Activated naive CD4-positive, alpha-beta T cell treated with anti-CD3 and anti-CD28 coated beads for 36 hours (primary cell): ENCODE measurements around the gene SEC11C. TPM values are rescaled to one million over a fixed set of nuclear protein-coding genes. Genes with fewer than 3 reads are reported as not detected.

Experiments
- CTCF ChIA-PET: fragments of 350-600 bp; sonication (Branson Sonifier 250); formaldehyde crosslinking; loops from one replicate; lab custom pipeline; 2021; ENCODE audit warnings: antibody characterized with exemption; lab: Charles Lee
- DNase-seq: peaks from one replicate; pipeline ENCODE4 v3.0.0-alpha.2; 2020
- H3K27ac Mint-ChIP-seq: one replicate; pipeline ENCODE4 v1.8.0; 2021; ENCODE audit warnings: mild to moderate bottlenecking, mixed read lengths
- H3K27me3 Mint-ChIP-seq: one replicate; pipeline ENCODE4 v1.8.0; 2021; ENCODE audit warnings: low read depth, mixed read lengths
- H3K36me3 Mint-ChIP-seq: one replicate; pipeline ENCODE4 v1.8.0; 2021; ENCODE audit warnings: low read depth, mixed read lengths
- H3K4me1 Mint-ChIP-seq: one replicate; pipeline ENCODE4 v1.8.0; 2021; ENCODE audit warnings: low read depth, mixed read lengths
- H3K4me3 Mint-ChIP-seq: one replicate; pipeline ENCODE4 v1.8.0; 2021; ENCODE audit warnings: mild to moderate bottlenecking, moderate library complexity, mixed read lengths
- H3K9me3 Mint-ChIP-seq: one replicate; pipeline ENCODE4 v1.8.0; 2021; ENCODE audit warnings: mixed read lengths
- intact Hi-C: fragments of 100-400 bp; cut with micrococcal nuclease; formaldehyde crosslinking; loops from one replicate; pipeline ENCODE4 v1.15.1; 2023
- total RNA-seq, 2 experiments: library from RNA; stranded (reverse); gene quantifications; one replicate each; pipeline ENCODE4 v1.2.3, GENCODE V29; 2021

SEC11C gene
- 10 to 100 TPM; 45.0 to 46.7 TPM for total RNA-seq

DNA sequence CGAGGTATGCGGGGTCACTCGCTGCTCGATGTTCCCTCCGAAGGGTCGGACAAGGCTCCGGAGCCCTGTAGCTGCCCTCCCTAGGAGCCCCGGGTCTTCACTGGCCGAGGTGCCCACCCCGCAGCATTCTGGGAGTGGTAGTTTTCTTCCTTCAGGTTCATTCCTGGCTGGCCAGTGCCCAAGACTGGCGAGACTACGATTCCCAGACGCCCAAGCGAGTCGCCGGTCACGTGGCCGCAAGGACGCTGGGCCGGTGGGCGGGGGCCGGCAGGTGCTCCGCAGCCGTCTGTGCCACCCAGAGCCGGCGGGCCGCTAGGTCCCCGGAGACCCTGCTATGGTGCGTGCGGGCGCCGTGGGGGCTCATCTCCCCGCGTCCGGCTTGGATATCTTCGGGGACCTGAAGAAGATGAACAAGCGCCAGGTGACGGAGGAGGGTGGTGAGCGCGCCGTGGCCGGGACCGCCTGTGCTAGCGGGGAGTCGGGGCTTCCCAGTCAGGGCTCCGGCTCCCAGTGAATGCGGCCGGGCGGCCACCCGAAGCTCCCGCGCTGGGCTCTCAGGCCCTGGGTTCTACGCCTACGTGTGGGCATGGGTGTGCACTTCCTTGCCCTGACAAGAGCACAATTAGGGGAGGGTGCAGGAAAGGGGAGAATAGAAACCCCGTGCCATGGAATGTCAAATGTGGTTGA, at the start of gene SEC11C:
TSS of gene SEC11C (plus strand) at position 270 of the 687 bp plus-strand sequence. CDS start at position 335, 65 bp downstream.
- Mint-ChIP-seq H3K36me3 (no peaks in the 10 kb centered on the region), H3K4me1 (peaks cover 43% of the 10 kb centered on the region), H3K27ac (peak within 1 kb of the TSS; percentile 97), H3K27me3 (peaks cover 1% of the 10 kb centered on the region), H3K4me3 (peak within 1 kb of the TSS; percentile 90), H3K9me3 (no peaks in the 10 kb centered on the region)
- intact Hi-C loops, result loop anchor here (1.0 to 5.0 kb wide), 11 partner anchors 15 to 1517 kb away; partner anchors contain the start of genes LMAN1, NARS1, PMAIP1 and RAX
- CTCF ChIA-PET, result no interaction called here
- DNase-seq, result peak; percentile 97

DNA sequence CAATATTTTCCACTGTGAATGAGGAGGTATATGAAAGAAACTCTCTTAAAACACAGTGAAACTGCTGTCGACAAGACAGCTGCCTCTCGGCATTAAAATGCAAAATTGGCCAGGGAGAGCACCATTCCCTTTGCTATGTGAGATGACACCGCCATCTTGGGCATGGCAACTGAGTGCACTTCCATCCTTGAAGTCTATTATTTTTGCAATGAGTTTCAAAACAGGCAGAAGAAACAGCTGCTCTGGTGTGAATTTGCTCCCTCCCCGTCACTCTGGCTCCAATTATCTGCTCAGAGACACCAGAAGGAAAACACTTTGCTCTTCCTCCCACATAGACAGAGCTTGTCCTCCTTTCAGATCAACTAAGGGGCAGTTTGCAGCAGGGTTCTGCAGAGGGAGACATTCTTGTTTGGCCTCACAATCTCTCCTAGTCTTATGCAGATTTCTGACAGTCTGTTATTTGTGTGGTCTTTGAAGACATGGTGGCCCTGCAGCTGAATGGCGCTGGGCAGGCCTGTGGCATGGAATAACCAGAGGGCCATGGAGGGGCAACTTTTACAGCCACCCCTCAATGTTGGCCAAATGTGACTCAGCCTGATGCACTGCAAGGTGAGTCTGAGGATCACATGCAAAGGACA, 48.6 kb upstream of the SEC11C start:
- Mint-ChIP-seq H3K27ac (no peak overlapping the region), H3K4me1 (peaks cover 8% of the 10 kb centered on the region), H3K9me3 (no peaks in the 10 kb centered on the region), H3K36me3 (no peaks in the 10 kb centered on the region), H3K27me3 (peaks cover 11% of the 10 kb centered on the region), H3K4me3 (no peak overlapping the region)
- DNase-seq, result no peak
- CTCF ChIA-PET, result no interaction called here
- intact Hi-C loops, result no loop called here

DNA sequence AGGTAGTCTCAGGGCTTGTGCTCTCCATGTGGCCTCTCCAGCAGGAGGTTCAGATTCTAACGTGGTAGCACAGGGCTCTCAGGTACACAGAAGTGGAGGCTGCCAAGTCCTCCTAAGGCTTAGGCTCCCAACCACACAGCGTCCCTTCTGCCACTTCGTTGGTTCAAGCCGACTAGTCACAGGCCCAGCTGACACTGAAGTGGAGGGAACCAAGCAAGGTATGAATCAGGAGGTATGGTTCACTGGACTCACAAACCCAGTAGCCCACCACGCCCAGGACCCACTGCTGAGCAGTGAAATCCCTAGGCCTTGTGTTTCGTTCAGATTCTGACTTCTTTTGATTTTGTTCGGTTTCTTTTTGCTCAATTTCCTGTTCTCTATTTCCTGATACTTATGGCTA, 46.0 kb upstream of the SEC11C start:
- Mint-ChIP-seq H3K36me3 (no peaks in the 10 kb centered on the region), H3K27ac (no peak overlapping the region), H3K27me3 (peaks cover 4% of the 10 kb centered on the region), H3K9me3 (no peaks in the 10 kb centered on the region), H3K4me1 (no peaks in the 10 kb centered on the region), H3K4me3 (no peak overlapping the region)
- DNase-seq, result no peak
- CTCF ChIA-PET, result no interaction called here
- intact Hi-C loops, result no loop called here

DNA sequence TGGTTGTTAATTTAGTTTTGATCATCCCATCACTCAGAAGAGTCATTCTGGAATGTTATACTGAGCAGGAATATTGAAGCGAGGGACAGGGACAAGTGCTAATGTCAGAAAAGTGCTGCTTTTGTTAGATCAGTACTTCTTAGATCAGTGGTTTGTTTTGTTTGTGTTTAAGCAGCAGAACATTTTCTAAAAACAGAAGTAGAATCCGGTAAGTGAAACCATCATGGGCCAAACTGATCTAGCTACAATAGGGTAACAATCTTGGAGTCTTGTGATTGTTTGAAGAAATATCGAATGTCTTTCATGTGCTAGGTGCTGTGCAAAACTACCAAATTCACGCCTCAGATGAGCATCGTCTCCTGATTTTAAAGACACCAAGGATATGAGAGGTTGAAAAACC, 45.1 kb upstream of the SEC11C start:
- Mint-ChIP-seq H3K27ac (no peak overlapping the region), H3K4me3 (no peak overlapping the region), H3K27me3 (peaks cover 4% of the 10 kb centered on the region), H3K36me3 (no peaks in the 10 kb centered on the region), H3K9me3 (no peaks in the 10 kb centered on the region), H3K4me1 (no peaks in the 10 kb centered on the region)
- CTCF ChIA-PET, result no interaction called here
- intact Hi-C loops, result no loop called here
- no peak for DNase-seq

DNA sequence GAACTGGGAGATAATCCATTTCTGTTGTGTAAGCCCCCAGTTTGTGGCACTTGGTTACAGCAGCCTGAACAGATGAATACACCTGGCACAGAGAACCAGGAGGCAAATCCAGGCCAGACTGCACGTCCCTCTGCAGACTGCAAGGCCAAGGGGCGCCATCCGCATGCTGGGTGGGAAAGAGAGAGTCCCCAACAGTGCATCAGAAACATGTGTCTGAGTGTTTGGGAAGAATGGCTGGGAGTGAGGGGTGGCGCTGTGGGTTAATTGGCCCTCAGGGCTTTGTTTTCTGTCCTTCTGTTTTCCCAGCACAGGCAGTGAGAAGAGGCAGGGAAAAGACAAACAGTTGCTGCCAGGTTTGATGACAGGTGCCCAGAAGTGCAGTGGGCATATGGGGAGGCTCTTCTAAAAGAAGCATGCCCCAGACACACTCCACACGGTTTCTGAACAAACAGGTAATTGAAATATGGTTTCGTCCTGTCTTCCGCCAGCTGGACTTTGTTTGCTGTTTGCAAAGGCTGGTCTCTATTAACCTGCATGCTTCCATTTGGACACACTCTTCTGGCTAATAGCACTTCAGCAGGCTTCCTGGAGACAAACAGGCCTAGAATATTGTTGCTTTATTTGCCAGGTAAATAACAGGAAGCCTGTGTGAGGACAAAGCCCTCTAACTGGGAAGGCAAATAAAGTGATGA, 43.4 kb upstream of the SEC11C start:
- Mint-ChIP-seq H3K27me3 (peaks cover 7% of the 10 kb centered on the region), H3K4me3 (no peak overlapping the region), H3K9me3 (no peaks in the 10 kb centered on the region), H3K4me1 (no peaks in the 10 kb centered on the region), H3K36me3 (no peaks in the 10 kb centered on the region), H3K27ac (no peak overlapping the region)
- DNase-seq, result no peak
- CTCF ChIA-PET, result no interaction called here
- intact Hi-C loops, result no loop called here

DNA sequence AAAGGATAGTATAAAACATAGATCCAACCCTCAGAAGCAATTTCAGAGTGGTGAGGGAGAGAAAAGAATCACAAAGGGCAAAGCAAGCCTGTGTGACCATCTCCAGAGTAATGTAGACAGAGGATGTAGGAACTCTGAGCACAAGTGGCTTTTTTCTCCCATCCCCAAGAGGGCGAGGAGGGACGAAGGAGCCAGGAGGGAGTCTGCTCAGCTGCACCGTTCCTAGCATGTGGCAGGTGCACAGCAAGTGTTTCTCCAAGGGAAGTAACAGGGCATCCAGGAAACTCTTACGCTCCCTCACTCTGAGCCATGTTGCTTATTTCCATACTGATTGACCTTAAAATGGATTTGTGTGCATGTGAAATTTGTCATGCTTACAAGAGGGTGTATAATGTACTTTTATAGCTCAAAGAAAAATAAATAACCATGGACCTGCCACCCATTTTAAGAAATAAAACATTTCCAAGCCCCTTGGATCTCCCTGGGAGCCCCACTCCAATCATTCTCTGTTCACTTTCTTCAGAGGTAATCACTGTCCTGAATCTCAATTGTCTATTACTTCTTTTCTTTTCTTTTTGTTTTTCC, 37.8 kb upstream of the SEC11C start:
- Mint-ChIP-seq H3K4me1 (no peaks in the 10 kb centered on the region), H3K27me3 (peaks cover 23% of the 10 kb centered on the region), H3K27ac (no peak overlapping the region), H3K36me3 (no peaks in the 10 kb centered on the region), H3K9me3 (no peaks in the 10 kb centered on the region), H3K4me3 (no peak overlapping the region)
- intact Hi-C loops, result no loop called here
- CTCF ChIA-PET, result no interaction called here
- no peak for DNase-seq

DNA sequence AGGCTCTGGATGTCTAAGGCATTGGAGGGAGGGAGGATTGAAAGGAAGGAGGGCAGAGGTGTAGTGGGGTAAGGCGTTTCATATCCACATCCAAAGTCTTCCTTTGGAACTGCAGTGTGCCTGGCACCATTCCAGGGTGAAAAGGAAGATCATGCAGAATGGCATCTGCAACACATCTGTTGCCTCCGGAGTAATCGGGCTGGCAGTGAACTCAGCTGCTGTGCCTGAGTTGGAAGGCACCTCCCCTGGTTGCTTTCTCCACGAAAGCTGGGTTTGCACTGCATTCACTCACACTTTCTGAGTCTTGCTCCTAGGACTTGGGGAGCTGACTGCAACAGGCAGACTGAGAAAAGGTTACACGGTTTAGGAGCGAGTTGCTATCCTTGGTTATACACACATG, 30.3 kb upstream of the SEC11C start:
- no peak overlapping the region for H3K4me3 Mint-ChIP-seq
- H3K27me3 Mint-ChIP-seq, result peaks cover 48% of the 10 kb centered on the region
- H3K9me3 Mint-ChIP-seq, result no peaks in the 10 kb centered on the region
- H3K36me3 Mint-ChIP-seq, result no peaks in the 10 kb centered on the region
- no peak overlapping the region for H3K27ac Mint-ChIP-seq
- DNase-seq, result no peak
- intact Hi-C loops, result no loop called here
- H3K4me1 Mint-ChIP-seq, result no peaks in the 10 kb centered on the region
- CTCF ChIA-PET, result no interaction called here

DNA sequence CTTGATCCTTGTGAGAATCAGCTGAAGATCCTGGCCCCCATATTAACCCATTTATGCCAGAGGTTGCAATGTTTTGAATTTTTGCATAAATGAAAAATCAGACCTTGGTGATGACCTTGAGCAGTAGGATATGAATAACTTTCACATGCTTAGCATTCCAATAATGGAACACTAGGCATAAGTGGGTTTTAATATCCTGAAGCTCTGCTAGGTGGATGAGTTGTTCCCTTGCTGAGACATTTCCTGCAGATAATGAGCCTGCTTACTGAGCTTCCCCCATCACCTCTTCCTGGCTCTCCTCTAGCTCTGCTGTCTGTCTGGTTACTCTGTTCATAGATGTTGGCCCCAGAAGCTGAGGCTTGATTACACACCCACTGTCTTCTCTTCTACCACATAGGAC, 25.5 kb upstream of the SEC11C start:
- Mint-ChIP-seq H3K27me3 (peaks cover 40% of the 10 kb centered on the region), H3K4me1 (no peaks in the 10 kb centered on the region), H3K27ac (no peak overlapping the region), H3K9me3 (no peaks in the 10 kb centered on the region), H3K4me3 (no peak overlapping the region), H3K36me3 (no peaks in the 10 kb centered on the region)
- DNase-seq, result no peak
- intact Hi-C loops, result no loop called here
- CTCF ChIA-PET, result no interaction called here

DNA sequence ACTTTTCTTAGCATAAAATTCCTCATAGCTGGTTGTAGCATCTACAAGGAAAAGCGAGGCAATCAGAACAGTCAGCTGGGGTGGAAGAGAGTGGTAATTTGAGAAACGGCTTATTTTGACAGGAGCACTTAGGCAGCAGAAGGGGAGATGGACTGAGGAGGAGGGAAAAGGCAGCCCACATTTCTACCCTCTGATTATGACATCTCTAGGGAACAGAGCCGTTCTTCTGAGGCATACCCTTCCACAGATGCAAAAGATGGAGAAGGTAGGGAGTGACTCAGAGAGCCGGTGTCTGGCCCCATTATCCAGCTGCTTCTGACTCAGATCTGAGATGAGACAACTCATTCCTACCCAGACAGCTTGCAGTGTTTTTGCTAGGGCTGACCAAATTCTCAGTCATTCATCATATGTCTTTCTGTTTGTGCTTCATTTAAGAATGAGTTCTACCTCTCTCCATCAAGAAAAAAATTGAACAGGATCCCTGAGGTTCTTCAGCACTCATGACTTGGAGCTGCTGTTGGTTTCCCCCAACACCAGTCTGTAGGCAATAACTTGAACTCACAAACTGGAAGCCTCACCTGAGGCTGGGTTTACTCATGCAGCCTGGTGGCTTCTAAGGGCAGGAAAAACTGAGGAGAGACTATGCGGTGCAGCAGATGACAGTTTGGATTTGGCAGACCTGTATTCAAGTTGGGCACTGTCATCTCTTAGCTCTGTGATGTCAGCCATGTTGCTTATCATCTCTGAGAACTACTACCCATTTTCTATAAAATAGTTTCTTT, 15.9 kb upstream of the SEC11C start:
- Mint-ChIP-seq H3K9me3 (no peaks in the 10 kb centered on the region), H3K27me3 (peaks cover 10% of the 10 kb centered on the region), H3K36me3 (no peaks in the 10 kb centered on the region), H3K27ac (peak overlapping the region; percentile 52), H3K4me3 (no peak overlapping the region), H3K4me1 (peaks cover 2% of the 10 kb centered on the region)
- intact Hi-C loops, result loop anchor here (1.0 kb wide), 1 partner anchor 16 kb away; the partner anchor contains the start of gene SEC11C
- CTCF ChIA-PET, result no interaction called here
- DNase-seq, result peak; percentile 51

DNA sequence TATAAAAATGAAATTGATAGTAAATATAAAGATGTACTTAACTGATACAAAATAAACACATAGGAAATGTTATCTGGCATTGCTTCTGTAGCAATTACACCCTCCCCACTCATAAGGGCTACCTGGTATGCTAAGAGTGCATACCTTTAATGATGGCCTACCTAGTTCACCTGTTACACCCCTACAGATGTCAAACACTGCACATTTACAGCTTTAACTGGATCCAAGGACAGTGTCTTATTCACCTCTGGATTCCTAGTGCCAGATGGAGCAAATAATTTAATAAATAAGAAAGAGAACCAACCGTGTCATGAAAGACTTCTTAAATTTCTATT, 15.3 kb upstream of the SEC11C start:
- intact Hi-C loops, result loop anchor here (1.0 kb wide), 1 partner anchor 15 kb away; the partner anchor contains the start of gene SEC11C
- CTCF ChIA-PET, result no interaction called here
- peaks cover 10% of the 10 kb centered on the region for H3K27me3 Mint-ChIP-seq
- H3K9me3 Mint-ChIP-seq, result no peaks in the 10 kb centered on the region
- DNase-seq, result no peak
- H3K4me3 Mint-ChIP-seq, result no peak overlapping the region
- H3K36me3 Mint-ChIP-seq, result no peaks in the 10 kb centered on the region
- peaks cover 2% of the 10 kb centered on the region for H3K4me1 Mint-ChIP-seq
- no peak overlapping the region for H3K27ac Mint-ChIP-seq

DNA sequence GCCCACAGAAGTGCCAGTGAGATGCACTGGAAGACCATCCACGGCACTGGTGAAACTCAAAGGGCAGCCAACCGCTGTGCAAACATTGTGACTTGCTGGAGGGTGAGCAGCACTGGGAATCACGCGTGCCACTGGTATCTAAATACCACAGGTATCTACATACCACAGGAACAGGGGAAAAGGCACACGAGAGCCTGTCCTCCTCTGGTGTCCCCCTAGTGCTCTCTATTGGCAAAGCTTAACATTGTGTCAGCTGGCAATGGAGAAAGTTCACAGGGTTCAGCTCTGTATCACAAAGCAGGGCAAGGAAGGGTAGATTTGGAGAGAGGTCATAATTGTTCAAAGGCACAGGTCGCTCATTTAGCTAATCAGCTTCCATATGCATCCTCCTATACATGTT, 12.6 kb upstream of the SEC11C start:
- CTCF ChIA-PET, result interaction anchor here (0.7 kb wide), 1 partner anchor 11 kb away, joined by 3 read pairs; no protein-coding TSS in a partner anchor
- no peak for DNase-seq
- Mint-ChIP-seq H3K36me3 (no peaks in the 10 kb centered on the region), H3K4me1 (peaks cover 2% of the 10 kb centered on the region), H3K4me3 (no peak overlapping the region), H3K9me3 (no peaks in the 10 kb centered on the region), H3K27me3 (peaks cover 15% of the 10 kb centered on the region), H3K27ac (no peak overlapping the region)
- intact Hi-C loops, result no loop called here
